Tibial nerve (tissue), 4 donors: Measurements from ENCODE around the gene GRP.

Source experiments
- CTCF ChIP-seq, 5 experiments: fragments of 200-600 bp in 3 of 5; fragments of 450-650 bp in 2 of 5; sonication (generic) in 3 of 5; IDR thresholded peaks; one replicate each; pipeline ENCODE4 v1.5.1; 2016 to 2019; ENCODE audit warnings: antibody characterized with exemption in 5 of 5, mild to moderate bottlenecking in 3 of 5, moderate library complexity in 2 of 5
- EP300 ChIP-seq, 2 donors: sonication (generic); formaldehyde crosslinking; IDR thresholded peaks; one replicate each; pipeline ENCODE4 v1.6.1; 2017; ENCODE audit warnings: antibody characterized with exemption in 2 of 2, mild to moderate bottlenecking in 1 of 2
- POLR2A ChIP-seq, 2 donors: fragments of 450-650 bp; IDR thresholded peaks; one replicate each; pipeline ENCODE4 v1.6.1; 2017; ENCODE audit warnings: antibody characterized with exemption in 2 of 2, mild to moderate bottlenecking in 2 of 2, moderate library complexity in 2 of 2

GRCh38 chr18:59220784-59221765, 1.1 kb downstream of the GRP start:
- TF ChIP-seq CTCF (IDR thresholded peaks at IDR 0.05) (no peak), POLR2A (IDR thresholded peaks at IDR 0.05) (no peak), EP300 (IDR thresholded peaks at IDR 0.05) (no peak)
